Liver (tissue), 9 donors: Measurements from ENCODE around the gene RRP1. TPM values are rescaled to one million over a fixed set of nuclear protein-coding genes. Genes with fewer than 3 reads are reported as not detected.

ENCODE experiments used
- DNase-seq: peaks from one replicate; pipeline ENCODE4 v3.0.0-alpha.2; 2017; ENCODE audit warnings: low spot score
- H3K27ac ChIP-seq, 2 donors: one replicate each; pipeline ENCODE4 v1.7.0; 2013; ENCODE audit warnings: inconsistent platforms in 2 of 2, low read length in 2 of 2, control low read depth in 1 of 2, low read depth in 1 of 2, mild to moderate bottlenecking in 1 of 2
- H3K27me3 ChIP-seq, 4 donors: one replicate each; pipeline versions ENCODE4 v1.6.1 to v1.7.0; 2013; ENCODE audit warnings: low read length in 3 of 4, inconsistent platforms in 1 of 4, mild to moderate bottlenecking in 1 of 4, moderate library complexity in 1 of 4; ENCODE audit not compliant: control insufficient read depth in 4 of 4, insufficient read depth in 4 of 4
- H3K36me3 ChIP-seq, 4 donors: one replicate each; pipeline versions ENCODE4 v1.6.1 to v1.7.0; 2013; ENCODE audit warnings: low read length in 3 of 4, mild to moderate bottlenecking in 3 of 4, low read depth in 1 of 4, moderate library complexity in 1 of 4; ENCODE audit not compliant: control insufficient read depth in 4 of 4, insufficient read depth in 3 of 4
- H3K4me1 ChIP-seq, 4 donors: one replicate each; pipeline versions ENCODE4 v1.6.1 to v1.7.0; 2013; ENCODE audit warnings: low read length in 3 of 4, mild to moderate bottlenecking in 3 of 4, moderate library complexity in 1 of 4; ENCODE audit not compliant: control insufficient read depth in 4 of 4, insufficient read depth in 4 of 4
- H3K4me3 ChIP-seq, 3 donors: one replicate each; pipeline versions ENCODE4 v1.6.1 to v1.7.0; 2013; ENCODE audit warnings: low read length in 3 of 3, control low read depth in 1 of 3, low read depth in 1 of 3, mild to moderate bottlenecking in 1 of 3
- H3K9ac ChIP-seq, 2 donors: one replicate each; pipeline ENCODE4 v1.7.0; 2013; ENCODE audit warnings: low read length in 2 of 2, mild to moderate bottlenecking in 2 of 2, moderate library complexity in 2 of 2, control low read depth in 1 of 2, low read depth in 1 of 2
- H3K9me3 ChIP-seq, 4 donors: one replicate each; pipeline versions ENCODE4 v1.6.1 to v1.7.0; 2013; ENCODE audit warnings: low read length in 3 of 4; ENCODE audit not compliant: control insufficient read depth in 4 of 4
- EGR1 ChIP-seq, 2 donors: IDR thresholded peaks; 2 replicates each; pipeline ENCODE4 v1.6.1; 2016 to 2018; ENCODE audit warnings: antibody characterized with exemption in 2 of 2, low read depth in 2 of 2
- FOXA1 ChIP-seq: IDR thresholded peaks from 2 replicates; pipeline ENCODE4 v1.6.1; 2016; ENCODE audit warnings: antibody characterized with exemption
- FOXA2 ChIP-seq: IDR thresholded peaks from 2 replicates; pipeline ENCODE4 v1.6.1; 2016; ENCODE audit warnings: antibody characterized with exemption
- GABPA ChIP-seq, 2 donors: IDR thresholded peaks in 1 of 2; conservative IDR thresholded peaks in 1 of 2; 2 replicates each; pipeline ENCODE4 v1.6.1; 2016; ENCODE audit warnings: antibody characterized with exemption in 2 of 2, mild to moderate bottlenecking in 1 of 2, moderate library complexity in 1 of 2
- HNF4A ChIP-seq, 2 donors: conservative IDR thresholded peaks; 2 replicates each; pipeline ENCODE4 v1.6.1; 2016; ENCODE audit warnings: antibody characterized with exemption in 2 of 2, mild to moderate bottlenecking in 2 of 2
- HNF4G ChIP-seq: IDR thresholded peaks from 2 replicates; pipeline ENCODE4 v1.6.1; 2016; ENCODE audit warnings: antibody characterized with exemption
- JUND ChIP-seq, 2 donors: IDR thresholded peaks; 2 replicates each; pipeline ENCODE4 v1.6.1; 2016; ENCODE audit warnings: antibody characterized with exemption in 2 of 2
- NR2F2 ChIP-seq: IDR thresholded peaks from 2 replicates; pipeline ENCODE4 v1.6.1; 2016; ENCODE audit warnings: antibody characterized with exemption
- RAD21 ChIP-seq, 2 donors: IDR thresholded peaks; 2 replicates each; pipeline ENCODE4 v1.6.1; 2016; ENCODE audit warnings: antibody characterized with exemption in 2 of 2, mild to moderate bottlenecking in 2 of 2
- RXRA ChIP-seq, 2 donors: IDR thresholded peaks; 2 replicates each; pipeline ENCODE4 v1.6.1; 2017 to 2018; ENCODE audit warnings: antibody characterized with exemption in 2 of 2, mild to moderate bottlenecking in 1 of 2
- SP1 ChIP-seq: IDR thresholded peaks from 2 replicates; pipeline ENCODE4 v1.6.1; 2018; ENCODE audit warnings: antibody characterized with exemption, mild to moderate bottlenecking
- TAF1 ChIP-seq: conservative IDR thresholded peaks from 2 replicates; pipeline ENCODE4 v1.6.1; 2016; ENCODE audit warnings: antibody characterized with exemption, mild to moderate bottlenecking
- YY1 ChIP-seq: IDR thresholded peaks from 2 replicates; pipeline ENCODE4 v1.6.1; 2016; ENCODE audit warnings: antibody characterized with exemption, mild to moderate bottlenecking
- WGBS: extraction: QIAGEN DNeasy Blood & Tissue Kit; methylation state at CpG from one replicate; pipeline ENCODE4 v1.1.7; 2013; 5-methylcytosine and 5-hydroxymethylcytosine counted together
- polyA plus RNA-seq, 2 donors: library from polyadenylated mRNA; stranded (reverse) in 1 of 2; unstranded in 1 of 2; fragments of 200-250 nt in 1 of 2; fragments of >200 nt in 1 of 2; fragmentation: Nextera tagmentation in 1 of 2; extraction: Ambion mirVana in 1 of 2; gene quantifications; one replicate each; pipeline versions ENCODE4 v1.2.1 to v1.2.3, GENCODE V29; 2013 to 2015
- total RNA-seq, 2 donors: library from RNA; depleted of rRNA; stranded (reverse); fragments of >200 nt; gene quantifications; one replicate each; pipeline ENCODE4 v1.2.3, GENCODE V29; 2014
- TF ChIP-seq, protein P1 (sequence below): IDR thresholded peaks from 2 replicates; pipeline ENCODE4 v1.6.1; 2016; ENCODE audit warnings: antibody characterized with exemption
- TF ChIP-seq, protein P2 (sequence below): IDR thresholded peaks from 2 replicates; pipeline ENCODE4 v1.6.1; 2016; ENCODE audit warnings: antibody characterized with exemption
- TF ChIP-seq, protein P3 (sequence below): IDR thresholded peaks from 2 replicates; pipeline ENCODE4 v1.6.1; 2016; ENCODE audit warnings: antibody characterized with exemption
- TF ChIP-seq, protein P4 (sequence below): fragments of 150-350 bp; IDR thresholded peaks from 2 replicates; pipeline ENCODE4 v1.5.1; 2017; ENCODE audit warnings: improper control_type of control experiment, low read depth, low read length; ENCODE audit not compliant: missing input control
- TF ChIP-seq, protein P5 (sequence below): IDR thresholded peaks from 2 replicates; pipeline ENCODE4 v1.6.1; 2016; ENCODE audit warnings: antibody characterized with exemption, mild to moderate bottlenecking
- donor health status: healthy.
- donor health status: healthy.
- donor health status: healthy.
- donor health status: healthy.
- donor health status: healthy.

RRP1 gene
- total and polyA plus RNA-seq, 4 donors, result 5.4 to 15.0 (median 7.7) TPM

DNA sequence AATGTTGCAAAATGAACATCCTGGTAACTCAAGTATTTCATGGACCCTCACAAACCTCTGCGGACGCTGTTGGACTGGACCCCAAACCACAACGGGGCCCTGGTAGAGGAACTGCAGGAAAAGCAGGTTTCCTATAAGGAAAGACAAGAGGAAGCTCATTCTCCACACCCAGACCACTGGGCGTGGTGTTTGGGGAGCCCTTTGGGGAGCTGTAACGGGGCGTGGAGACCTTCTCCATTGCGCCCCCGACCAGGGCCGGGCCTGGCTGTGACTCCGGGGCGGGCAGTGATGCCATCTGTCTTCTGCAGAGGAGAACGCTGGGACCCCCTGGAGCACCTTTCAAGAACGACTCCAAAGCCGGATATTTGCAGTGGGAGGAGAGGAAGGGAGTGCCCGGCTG lies 45.7 kb downstream of the RRP1 start:
- Histone ChIP-seq H3K9me3 (no peaks in the 10 kb centered on the region), H3K9ac (no peak overlapping the region), H3K4me1 (no peaks in the 10 kb centered on the region), H3K36me3 (no peaks in the 10 kb centered on the region), H3K4me3 (no peak overlapping the region), H3K27me3 (no peaks in the 10 kb centered on the region), H3K27ac (no peak overlapping the region)
- 63% methylated on average over 15 of the region's 15 CpGs for WGBS
- no peak for DNase-seq
- TF ChIP-seq NR2F2 (no peak), FOXA2 (no peak), HNF4A (conservative IDR thresholded peaks at IDR 0.05) (no peak), JUND (IDR thresholded peaks at IDR 0.05) (no peak), RXRA (IDR thresholded peaks at IDR 0.05) (no peak), YY1 (no peak)
- TF ChIP-seq, protein P1, sequence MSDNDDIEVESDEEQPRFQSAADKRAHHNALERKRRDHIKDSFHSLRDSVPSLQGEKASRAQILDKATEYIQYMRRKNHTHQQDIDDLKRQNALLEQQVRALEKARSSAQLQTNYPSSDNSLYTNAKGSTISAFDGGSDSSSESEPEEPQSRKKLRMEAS, result no peak
- TF ChIP-seq, protein P2, sequence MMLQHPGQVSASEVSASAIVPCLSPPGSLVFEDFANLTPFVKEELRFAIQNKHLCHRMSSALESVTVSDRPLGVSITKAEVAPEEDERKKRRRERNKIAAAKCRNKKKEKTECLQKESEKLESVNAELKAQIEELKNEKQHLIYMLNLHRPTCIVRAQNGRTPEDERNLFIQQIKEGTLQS, result no peak
- TF ChIP-seq, protein P3, sequence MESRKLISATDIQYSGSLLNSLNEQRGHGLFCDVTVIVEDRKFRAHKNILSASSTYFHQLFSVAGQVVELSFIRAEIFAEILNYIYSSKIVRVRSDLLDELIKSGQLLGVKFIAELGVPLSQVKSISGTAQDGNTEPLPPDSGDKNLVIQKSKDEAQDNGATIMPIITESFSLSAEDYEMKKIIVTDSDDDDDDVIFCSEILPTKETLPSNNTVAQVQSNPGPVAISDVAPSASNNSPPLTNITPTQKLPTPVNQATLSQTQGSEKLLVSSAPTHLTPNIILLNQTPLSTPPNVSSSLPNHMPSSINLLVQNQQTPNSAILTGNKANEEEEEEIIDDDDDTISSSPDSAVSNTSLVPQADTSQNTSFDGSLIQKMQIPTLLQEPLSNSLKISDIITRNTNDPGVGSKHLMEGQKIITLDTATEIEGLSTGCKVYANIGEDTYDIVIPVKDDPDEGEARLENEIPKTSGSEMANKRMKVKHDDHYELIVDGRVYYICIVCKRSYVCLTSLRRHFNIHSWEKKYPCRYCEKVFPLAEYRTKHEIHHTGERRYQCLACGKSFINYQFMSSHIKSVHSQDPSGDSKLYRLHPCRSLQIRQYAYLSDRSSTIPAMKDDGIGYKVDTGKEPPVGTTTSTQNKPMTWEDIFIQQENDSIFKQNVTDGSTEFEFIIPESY, result no peak

DNA sequence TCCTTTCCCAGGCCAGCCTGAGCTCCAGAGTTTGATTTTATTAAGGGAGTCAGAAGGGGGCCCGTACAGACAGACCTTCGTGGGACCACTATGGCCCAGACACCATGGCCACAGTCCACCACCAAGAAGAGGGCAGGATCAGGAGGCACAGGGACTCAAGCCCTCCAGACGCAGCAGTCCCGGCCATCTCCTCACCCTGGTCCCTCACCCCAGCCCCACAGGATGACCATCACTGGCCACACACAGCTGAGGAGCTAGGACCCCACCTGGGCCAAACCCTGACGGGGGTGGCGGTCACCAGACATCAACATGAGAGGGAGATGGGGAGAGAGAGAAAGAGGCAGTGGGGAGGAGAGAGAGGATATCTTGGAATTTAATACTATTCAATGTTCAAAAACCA lies 46.5 kb downstream of the RRP1 start:
- Histone ChIP-seq H3K36me3 (no peaks in the 10 kb centered on the region), H3K4me3 (no peak overlapping the region), H3K27me3 (no peaks in the 10 kb centered on the region), H3K4me1 (no peaks in the 10 kb centered on the region), H3K27ac (no peak overlapping the region), H3K9me3 (no peaks in the 10 kb centered on the region), H3K9ac (no peak overlapping the region)
- DNase-seq, result no peak
- TF ChIP-seq, protein P2, result no peak
- TF ChIP-seq JUND (IDR thresholded peaks at IDR 0.05) (no peak), NR2F2 (no peak), SP1 (no peak), YY1 (no peak), TAF1 (no peak), FOXA2 (no peak), HNF4G (no peak), RXRA (IDR thresholded peaks at IDR 0.05) (no peak), FOXA1 (no peak), HNF4A (conservative IDR thresholded peaks at IDR 0.05) (no peak), EGR1 (IDR thresholded peaks at IDR 0.05; ENCODE audit: low read depth in 2 of 2) (no peak), RAD21 (IDR thresholded peaks at IDR 0.05) (no peak), GABPA (IDR thresholded peaks at IDR 0.05 in 1 of 2, conservative IDR thresholded peaks at IDR 0.05 in 1 of 2) (no peak)
- TF ChIP-seq, protein P1, result no peak
- TF ChIP-seq, protein P4, sequence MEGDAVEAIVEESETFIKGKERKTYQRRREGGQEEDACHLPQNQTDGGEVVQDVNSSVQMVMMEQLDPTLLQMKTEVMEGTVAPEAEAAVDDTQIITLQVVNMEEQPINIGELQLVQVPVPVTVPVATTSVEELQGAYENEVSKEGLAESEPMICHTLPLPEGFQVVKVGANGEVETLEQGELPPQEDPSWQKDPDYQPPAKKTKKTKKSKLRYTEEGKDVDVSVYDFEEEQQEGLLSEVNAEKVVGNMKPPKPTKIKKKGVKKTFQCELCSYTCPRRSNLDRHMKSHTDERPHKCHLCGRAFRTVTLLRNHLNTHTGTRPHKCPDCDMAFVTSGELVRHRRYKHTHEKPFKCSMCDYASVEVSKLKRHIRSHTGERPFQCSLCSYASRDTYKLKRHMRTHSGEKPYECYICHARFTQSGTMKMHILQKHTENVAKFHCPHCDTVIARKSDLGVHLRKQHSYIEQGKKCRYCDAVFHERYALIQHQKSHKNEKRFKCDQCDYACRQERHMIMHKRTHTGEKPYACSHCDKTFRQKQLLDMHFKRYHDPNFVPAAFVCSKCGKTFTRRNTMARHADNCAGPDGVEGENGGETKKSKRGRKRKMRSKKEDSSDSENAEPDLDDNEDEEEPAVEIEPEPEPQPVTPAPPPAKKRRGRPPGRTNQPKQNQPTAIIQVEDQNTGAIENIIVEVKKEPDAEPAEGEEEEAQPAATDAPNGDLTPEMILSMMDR, result no peak
- TF ChIP-seq, protein P3, result no peak
- TF ChIP-seq, protein P5, sequence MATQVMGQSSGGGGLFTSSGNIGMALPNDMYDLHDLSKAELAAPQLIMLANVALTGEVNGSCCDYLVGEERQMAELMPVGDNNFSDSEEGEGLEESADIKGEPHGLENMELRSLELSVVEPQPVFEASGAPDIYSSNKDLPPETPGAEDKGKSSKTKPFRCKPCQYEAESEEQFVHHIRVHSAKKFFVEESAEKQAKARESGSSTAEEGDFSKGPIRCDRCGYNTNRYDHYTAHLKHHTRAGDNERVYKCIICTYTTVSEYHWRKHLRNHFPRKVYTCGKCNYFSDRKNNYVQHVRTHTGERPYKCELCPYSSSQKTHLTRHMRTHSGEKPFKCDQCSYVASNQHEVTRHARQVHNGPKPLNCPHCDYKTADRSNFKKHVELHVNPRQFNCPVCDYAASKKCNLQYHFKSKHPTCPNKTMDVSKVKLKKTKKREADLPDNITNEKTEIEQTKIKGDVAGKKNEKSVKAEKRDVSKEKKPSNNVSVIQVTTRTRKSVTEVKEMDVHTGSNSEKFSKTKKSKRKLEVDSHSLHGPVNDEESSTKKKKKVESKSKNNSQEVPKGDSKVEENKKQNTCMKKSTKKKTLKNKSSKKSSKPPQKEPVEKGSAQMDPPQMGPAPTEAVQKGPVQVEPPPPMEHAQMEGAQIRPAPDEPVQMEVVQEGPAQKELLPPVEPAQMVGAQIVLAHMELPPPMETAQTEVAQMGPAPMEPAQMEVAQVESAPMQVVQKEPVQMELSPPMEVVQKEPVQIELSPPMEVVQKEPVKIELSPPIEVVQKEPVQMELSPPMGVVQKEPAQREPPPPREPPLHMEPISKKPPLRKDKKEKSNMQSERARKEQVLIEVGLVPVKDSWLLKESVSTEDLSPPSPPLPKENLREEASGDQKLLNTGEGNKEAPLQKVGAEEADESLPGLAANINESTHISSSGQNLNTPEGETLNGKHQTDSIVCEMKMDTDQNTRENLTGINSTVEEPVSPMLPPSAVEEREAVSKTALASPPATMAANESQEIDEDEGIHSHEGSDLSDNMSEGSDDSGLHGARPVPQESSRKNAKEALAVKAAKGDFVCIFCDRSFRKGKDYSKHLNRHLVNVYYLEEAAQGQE, result no peak
- 92% methylated on average over 6 of the region's 6 CpGs for WGBS
